HG03432 (cell line): ENCODE data around the gene SV2C.

Experiments
- ATAC-seq: cut with Tn5 transposase; IDR thresholded peaks from one replicate; pipeline ENCODE4 v1.9.1; 2021; ENCODE audit warnings: mild to moderate bottlenecking, moderate library complexity; ENCODE audit not compliant: unreplicated experiment

SV2C gene

GRCh38 chr5:76249621-76250020 lies 166.4 kb downstream of the SV2C start:
- ATAC-seq: no peak

- no peak for ATAC-seq
These were observed 167.3 kb downstream of the SV2C start for GRCh38 chr5:76250463-76250862.

GRCh38 chr5:76251656-76252055 lies 168.5 kb downstream of the SV2C start:
- no peak for ATAC-seq

DNA sequence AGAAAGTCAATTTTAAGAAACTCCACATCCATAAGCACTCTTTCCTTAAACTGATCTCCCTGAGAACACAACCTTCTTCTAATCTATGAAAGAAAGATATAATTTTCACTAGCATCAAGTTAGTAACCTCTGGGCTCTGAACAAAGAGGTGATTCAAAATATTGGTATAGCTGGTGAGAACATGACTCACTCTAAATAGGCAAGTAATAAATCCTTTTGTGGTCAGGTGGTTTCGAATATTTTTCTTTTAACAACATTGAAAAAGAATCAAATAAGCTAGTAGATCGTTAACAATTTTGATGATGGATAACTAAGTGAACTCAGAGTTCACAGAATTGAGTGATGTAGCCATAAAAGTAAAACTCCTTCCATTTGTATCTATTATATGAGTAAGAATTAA lies 169.3 kb downstream of the SV2C start:
- no peak for ATAC-seq

- ATAC-seq: peak; percentile 82
These were observed 173.1 kb downstream of the SV2C start for GRCh38 chr5:76256116-76256889.

DNA sequence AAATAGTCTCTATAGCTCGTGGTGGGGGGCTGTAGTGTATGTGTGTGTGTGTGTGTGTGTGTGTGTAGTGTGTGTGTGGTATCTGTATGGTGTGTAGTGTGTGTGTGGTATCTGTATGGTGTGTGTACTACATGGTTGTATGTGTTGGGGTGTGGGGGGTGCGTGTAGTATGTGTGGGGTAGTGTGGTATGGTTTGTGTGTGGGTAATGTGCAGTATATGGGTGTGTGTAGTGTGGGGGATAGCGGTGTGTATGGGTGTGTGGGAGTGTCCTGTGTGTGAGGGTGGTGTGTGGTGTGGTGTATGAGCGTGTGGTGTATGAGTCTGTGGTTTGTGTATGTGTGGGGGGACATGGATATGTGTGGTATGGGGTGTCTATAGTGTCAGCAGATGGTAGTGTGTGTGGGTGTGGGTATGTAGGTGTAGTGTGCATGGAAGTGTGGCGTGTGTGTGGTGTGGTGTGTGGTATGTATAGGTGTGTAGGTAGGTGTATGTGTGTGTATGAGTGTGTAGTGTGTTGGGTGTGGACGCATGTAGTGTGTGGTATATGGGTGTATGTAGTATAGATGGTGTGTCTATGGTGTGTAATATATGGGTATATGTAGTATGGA lies 174.1 kb downstream of the SV2C start:
- no peak for ATAC-seq

DNA sequence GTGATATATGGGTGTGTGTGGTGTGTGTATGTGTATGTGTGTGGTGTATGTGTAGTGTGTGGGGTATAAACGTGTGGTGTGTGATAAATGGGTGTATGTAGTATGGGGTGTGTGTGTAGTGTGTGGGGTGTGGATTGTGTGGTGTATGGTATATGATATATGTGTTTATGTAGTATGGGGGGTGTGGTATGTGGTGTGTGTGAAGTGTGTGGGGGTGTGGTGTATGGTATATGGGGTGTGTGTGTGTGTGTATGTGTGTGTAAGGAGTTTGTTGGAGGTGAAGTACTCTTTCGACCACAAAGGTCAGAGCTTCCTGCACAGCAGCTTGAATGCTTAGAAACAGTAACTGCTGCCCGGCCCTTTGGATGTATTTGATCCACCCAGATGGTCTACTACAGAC lies 174.7 kb downstream of the SV2C start:
- ATAC-seq: no peak

- no peak for ATAC-seq
These were observed 181.5 kb downstream of the SV2C start for GRCh38 chr5:76264681-76265080.

DNA sequence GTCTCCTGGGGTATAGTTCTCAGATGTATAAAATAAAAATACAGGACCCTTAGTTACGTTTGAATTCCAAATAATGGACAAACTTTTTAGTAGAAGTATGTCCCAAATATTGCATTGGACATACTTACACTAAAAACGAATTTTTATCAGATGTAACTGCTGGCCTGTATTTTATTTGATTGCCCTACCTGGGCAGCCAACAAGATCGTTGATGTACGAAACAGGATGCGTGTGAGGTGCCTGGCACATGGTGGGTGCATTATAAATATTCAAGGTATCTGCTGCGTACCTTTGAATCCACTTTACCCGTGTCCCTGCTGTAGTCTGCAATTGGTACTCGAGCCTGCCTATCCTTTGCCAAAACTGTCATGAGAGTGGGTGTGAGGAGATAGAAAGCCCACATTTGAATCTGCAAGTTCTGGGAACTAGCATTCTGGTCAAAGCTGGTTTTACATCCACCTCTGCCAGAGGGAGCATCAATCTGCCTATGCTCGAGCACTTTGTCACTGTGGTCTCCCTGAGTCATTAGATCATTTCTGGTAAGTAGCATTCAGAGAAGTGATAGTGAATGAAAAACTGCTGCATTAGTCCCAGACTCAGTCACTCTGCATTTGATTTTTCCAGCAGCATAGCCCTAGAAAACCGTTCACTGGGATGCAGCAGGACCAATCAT lies 186.2 kb downstream of the SV2C start:
- no peak for ATAC-seq

GRCh38 chr5:76269932-76270610 lies 186.9 kb downstream of the SV2C start:
- peak; percentile 57 for ATAC-seq

DNA sequence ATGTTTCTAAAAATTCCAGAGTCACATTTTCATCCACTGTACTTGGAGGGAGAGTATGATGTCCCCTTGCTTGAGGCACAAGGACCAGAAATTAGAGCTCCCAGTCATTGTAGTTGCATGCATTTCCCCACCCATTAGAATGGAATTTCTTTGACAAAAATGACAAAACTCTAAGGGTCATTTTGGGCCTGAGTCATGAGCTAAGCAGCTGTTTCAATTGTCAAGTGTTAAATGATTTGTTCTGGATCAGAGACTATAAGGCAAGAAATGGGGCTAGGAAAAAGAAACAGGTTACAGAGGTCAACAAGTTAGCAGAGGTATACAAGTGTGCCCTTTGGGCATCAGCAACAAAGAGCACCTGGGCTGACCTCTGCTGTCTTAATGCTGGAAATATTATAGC lies 188.7 kb downstream of the SV2C start:
- no peak for ATAC-seq

DNA sequence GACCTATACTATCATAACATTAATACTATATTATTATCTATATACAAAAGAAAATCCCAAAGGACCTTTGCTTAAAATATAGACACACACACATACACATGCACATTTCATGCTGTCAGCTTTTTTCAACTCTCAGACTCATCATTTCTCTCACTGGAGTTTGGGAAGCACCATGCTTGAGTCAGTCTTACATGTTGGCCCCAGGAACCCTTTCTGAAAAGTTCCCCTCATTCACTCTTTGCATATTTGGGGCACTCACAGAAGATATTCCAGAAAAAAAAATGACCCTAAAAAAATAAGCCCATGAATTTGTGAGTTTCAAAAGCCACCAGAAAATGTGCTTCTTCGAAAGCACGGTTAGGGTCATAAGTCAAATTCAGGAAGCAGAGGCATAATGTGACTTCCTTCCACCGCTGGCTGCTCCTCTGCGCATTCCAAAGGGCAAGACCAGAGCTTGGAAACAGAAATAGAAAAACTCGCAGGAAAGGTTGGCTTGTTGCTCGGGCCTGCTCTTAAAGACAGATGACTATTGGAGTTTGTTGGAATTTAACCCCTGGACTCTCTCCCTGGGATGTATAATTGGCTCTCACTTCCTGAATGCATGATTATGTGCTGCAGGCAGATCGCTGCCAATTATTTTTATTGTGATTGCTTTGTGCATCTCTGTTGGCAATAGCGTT lies 190.2 kb downstream of the SV2C start:
- no peak for ATAC-seq

- ATAC-seq: no peak
These were observed 191.4 kb downstream of the SV2C start for GRCh38 chr5:76274571-76274970.

- ATAC-seq: no peak
These were observed 194.6 kb downstream of the SV2C start for GRCh38 chr5:76277736-76278135.

DNA sequence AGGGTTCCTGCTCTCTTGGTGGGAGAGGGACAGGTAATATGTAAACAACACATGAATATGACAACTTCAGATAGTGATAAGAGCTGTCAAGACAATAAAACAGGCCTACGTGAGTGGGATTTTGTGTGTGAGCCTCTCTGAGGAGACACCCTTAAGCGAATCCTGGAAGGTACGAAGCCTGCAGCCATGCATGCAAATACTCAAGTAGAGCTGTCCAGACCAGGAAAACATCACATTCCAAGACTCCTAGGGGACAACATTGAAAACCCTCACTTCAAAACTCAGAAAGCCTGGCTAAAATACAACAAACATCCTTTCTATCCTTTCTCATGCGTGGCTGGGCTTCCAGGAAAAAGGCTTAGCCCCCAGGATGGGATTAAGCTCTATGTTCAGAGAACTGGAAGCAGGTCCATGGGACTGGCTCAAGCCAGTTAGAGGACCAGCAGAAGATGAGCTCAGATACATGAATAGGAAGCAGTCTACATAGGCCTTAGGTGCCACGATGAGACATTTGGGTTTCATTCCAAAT lies 195.1 kb downstream of the SV2C start:
- no peak for ATAC-seq

DNA sequence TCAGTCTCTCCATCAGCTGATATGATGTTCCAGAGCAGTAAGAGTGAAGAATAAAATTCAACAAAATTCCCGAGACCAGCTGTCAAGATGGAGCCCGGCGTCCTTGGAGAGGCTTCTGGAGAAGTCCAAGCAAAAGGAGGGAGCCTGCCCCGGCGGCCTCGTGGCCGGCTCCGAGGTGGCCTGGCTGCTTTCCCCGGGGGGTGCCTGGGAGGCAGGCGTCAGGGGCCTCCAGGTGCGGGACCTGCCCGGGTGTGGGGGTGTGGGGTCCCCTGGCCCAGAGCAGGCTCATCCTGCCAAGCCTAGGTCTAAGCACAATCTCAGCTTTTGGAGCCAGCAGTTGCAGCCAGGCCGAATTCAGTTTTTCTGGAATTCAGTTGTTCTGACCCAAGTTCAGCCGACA lies 197.3 kb downstream of the SV2C start:
- ATAC-seq: no peak

- no peak for ATAC-seq
These were observed 200.5 kb downstream of the SV2C start for GRCh38 chr5:76283670-76284069.

DNA sequence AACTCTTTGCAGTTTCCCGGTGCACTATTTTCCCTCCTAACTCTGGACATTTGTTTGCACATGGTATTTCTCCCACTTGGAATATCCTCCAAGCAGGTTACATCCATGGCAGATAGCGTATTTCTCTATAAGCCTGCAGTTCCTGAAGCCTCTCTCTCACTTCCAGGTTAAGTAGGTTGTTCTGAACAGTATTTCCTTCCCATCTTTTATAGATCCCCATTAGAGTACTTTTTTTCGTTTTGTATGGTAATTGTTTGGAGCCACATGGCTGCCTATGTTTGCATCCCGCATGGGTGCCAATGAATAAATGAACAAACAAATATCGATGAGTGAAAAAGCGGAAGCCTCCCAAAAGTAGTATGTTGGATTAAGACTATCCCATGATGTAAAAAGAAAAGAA lies 206.5 kb downstream of the SV2C start:
- ATAC-seq: no peak

DNA sequence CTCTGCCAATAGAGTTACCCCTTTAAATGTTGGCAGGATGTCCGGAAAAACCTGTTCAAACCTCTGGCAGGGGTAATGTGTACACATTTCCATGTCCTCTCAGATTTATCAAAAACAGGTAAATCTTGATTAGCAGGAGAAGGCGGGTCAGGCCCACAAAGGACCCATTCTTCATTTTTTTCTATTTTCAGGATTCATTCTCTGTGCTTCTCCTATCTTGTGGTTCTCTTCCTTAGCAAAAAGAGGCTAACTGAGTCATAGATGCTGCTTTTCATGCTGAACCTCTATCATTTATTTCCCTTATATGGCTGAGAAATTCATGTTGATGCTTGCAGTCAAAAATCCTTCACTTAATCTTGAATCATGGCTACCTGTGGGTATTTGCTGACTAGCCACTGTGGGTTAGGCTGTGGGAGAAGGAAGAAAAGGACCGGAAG lies 207.2 kb downstream of the SV2C start:
- ATAC-seq: no peak

DNA sequence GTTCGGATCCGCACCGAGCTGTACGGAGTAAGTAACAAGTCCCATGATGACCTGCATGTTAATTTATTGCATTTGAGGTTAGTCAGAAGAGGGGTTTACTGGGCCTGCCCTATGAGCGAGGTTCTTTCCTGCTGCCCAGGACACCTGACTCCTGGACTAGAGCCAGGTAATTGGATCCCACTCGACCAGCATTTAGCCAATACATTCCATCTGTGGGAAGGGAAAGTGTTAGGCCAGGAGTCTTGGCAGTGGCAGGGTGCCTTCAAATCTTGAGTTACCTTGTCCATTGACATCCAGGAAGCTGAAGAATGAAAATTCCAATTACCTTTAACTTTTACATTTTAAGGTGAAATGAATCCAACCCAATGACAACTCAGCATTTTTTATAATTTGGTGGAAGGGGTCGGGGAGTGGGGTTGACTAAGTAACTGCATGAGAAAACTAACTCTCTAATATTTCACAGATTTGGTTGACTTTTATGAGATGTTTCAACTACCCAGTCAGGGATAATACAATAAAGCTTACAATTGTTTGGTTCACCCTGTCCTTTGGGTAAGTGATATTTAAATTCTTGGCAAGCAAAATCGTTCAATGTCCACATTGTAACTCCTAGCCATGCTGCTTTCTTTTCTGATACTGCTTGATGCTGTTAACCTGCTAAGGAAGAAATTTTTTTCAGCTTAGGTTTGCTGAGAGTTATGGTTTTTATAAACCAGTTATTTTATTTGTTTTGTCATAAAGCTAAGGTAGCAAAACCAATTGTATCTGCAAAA lies 208.3 kb downstream of the SV2C start:
- ATAC-seq: no peak
